Activated naive CD4-positive, alpha-beta T cell treated with anti-CD3 and anti-CD28 coated beads, Interleukin-2, amount 10 ng/mL, durations not matched to agents 7 days and 5 days (primary cell): Measurements from ENCODE around the gene CATSPERD.
"Not testable (repeated sequence)": the region's sequence is repeated elsewhere in the genome, so short reads cannot be mapped to it uniquely, and the experiment has no call there.

ENCODE experiments used
- CTCF ChIA-PET: fragments of 350-600 bp; sonication (Branson Sonifier 250); formaldehyde crosslinking; loops from one replicate; lab custom pipeline; 2021; ENCODE audit warnings: antibody characterized with exemption; lab: Charles Lee
- DNase-seq: peaks from one replicate; pipeline ENCODE4 v3.0.0-alpha.2; 2020
- H3K27ac Mint-ChIP-seq: one replicate; pipeline ENCODE4 v1.8.0; 2021; ENCODE audit warnings: mild to moderate bottlenecking, moderate library complexity, mixed read lengths
- H3K27me3 Mint-ChIP-seq: one replicate; pipeline ENCODE4 v1.8.0; 2021; ENCODE audit warnings: mild to moderate bottlenecking, mixed read lengths
- H3K36me3 Mint-ChIP-seq: one replicate; pipeline ENCODE4 v1.8.0; 2021; ENCODE audit warnings: mixed read lengths
- H3K4me1 Mint-ChIP-seq: one replicate; pipeline ENCODE4 v1.8.0; 2021; ENCODE audit warnings: mixed read lengths
- H3K4me3 Mint-ChIP-seq: one replicate; pipeline ENCODE4 v1.8.0; 2021; ENCODE audit warnings: mild to moderate bottlenecking, moderate library complexity, mixed read lengths
- H3K9me3 Mint-ChIP-seq: one replicate; pipeline ENCODE4 v1.8.0; 2021; ENCODE audit warnings: mixed read lengths

CATSPERD gene

GRCh38 chr19:5718037-5718578 lies 2.3 kb upstream of the CATSPERD start:
- H3K36me3 Mint-ChIP-seq, result peaks cover 21% of the 10 kb centered on the region
- peak overlapping the region; percentile 93 for H3K4me3 Mint-ChIP-seq
- H3K27me3 Mint-ChIP-seq, result peaks cover 6% of the 10 kb centered on the region
- no peak for DNase-seq
- CTCF ChIA-PET, result interaction anchor here (1.0 to 3.0 kb wide), 4 partner anchors 23 to 31 kb away, joined by 3 to 11 read pairs (median 6); partner anchors contain the start of gene RPL36
- H3K9me3 Mint-ChIP-seq, result no peaks in the 10 kb centered on the region
- H3K27ac Mint-ChIP-seq, result peak overlapping the region; percentile 98
- peaks cover 37% of the 10 kb centered on the region for H3K4me1 Mint-ChIP-seq

- peak overlapping the region; percentile 98 for H3K27ac Mint-ChIP-seq
- CTCF ChIA-PET, result interaction anchor here (1.0 to 3.0 kb wide), 4 partner anchors 24 to 31 kb away, joined by 3 to 11 read pairs (median 6); partner anchors contain the start of gene RPL36
- DNase-seq, result peak; percentile 62
These were observed 1.7 kb upstream of the CATSPERD start for GRCh38 chr19:5718579-5719273.

GRCh38 chr19:5719274-5719960 lies 1.0 kb upstream of the CATSPERD start:
- peak overlapping the region; percentile 93 for H3K4me3 Mint-ChIP-seq
- H3K9me3 Mint-ChIP-seq, result no peaks in the 10 kb centered on the region
- CTCF ChIA-PET, result interaction anchor here (1.0 to 3.0 kb wide), 5 partner anchors 24 to 37 kb away, joined by 3 to 11 read pairs (median 4); partner anchors contain the start of gene RPL36
- DNase-seq, result peak; percentile 60
- H3K27me3 Mint-ChIP-seq, result peaks cover 6% of the 10 kb centered on the region
- peaks cover 13% of the 10 kb centered on the region for H3K36me3 Mint-ChIP-seq
- H3K27ac Mint-ChIP-seq, result peak overlapping the region; percentile 98
- H3K4me1 Mint-ChIP-seq, result peaks cover 37% of the 10 kb centered on the region

More at GRCh38 chr19:5718579-5719273, 1.7 kb upstream of the CATSPERD start:
- H3K4me1 Mint-ChIP-seq, result peaks cover 37% of the 10 kb centered on the region
- H3K9me3 Mint-ChIP-seq, result no peaks in the 10 kb centered on the region
- H3K36me3 Mint-ChIP-seq, result peaks cover 17% of the 10 kb centered on the region
- peak overlapping the region; percentile 93 for H3K4me3 Mint-ChIP-seq
- H3K27me3 Mint-ChIP-seq, result peaks cover 6% of the 10 kb centered on the region

GRCh38 chr19:5727453-5728050 lies 7.1 kb downstream of the CATSPERD start:
- Mint-ChIP-seq H3K4me1 (no peaks in the 10 kb centered on the region), H3K4me3 (no peak overlapping the region), H3K9me3 (no peaks in the 10 kb centered on the region), H3K27ac (no peak overlapping the region), H3K36me3 (no peaks in the 10 kb centered on the region), H3K27me3 (peaks cover 17% of the 10 kb centered on the region)
- no peak for DNase-seq
- CTCF ChIA-PET, result interaction anchor here (0.6 kb wide), 1 partner anchor 166 kb away, joined by 3 read pairs; no protein-coding TSS in a partner anchor

GRCh38 chr19:5733172-5733571 lies 12.7 kb downstream of the CATSPERD start:
- peaks cover 22% of the 10 kb centered on the region for H3K27me3 Mint-ChIP-seq
- DNase-seq, H3K4me1 Mint-ChIP-seq, CTCF ChIA-PET, H3K36me3 Mint-ChIP-seq, H3K4me3 Mint-ChIP-seq, H3K9me3 Mint-ChIP-seq, H3K27ac Mint-ChIP-seq: not testable (repeated sequence)

GRCh38 chr19:5738423-5738822 lies 18.0 kb downstream of the CATSPERD start:
- H3K27ac Mint-ChIP-seq, result no peak overlapping the region
- peaks cover 13% of the 10 kb centered on the region for H3K27me3 Mint-ChIP-seq
- H3K4me1 Mint-ChIP-seq, result no peaks in the 10 kb centered on the region
- H3K4me3 Mint-ChIP-seq, result no peak overlapping the region
- no peaks in the 10 kb centered on the region for H3K36me3 Mint-ChIP-seq
- DNase-seq, result no peak
- no peaks in the 10 kb centered on the region for H3K9me3 Mint-ChIP-seq
- CTCF ChIA-PET, result no interaction called here

- H3K27me3 Mint-ChIP-seq, result peaks cover 22% of the 10 kb centered on the region
- no peak overlapping the region for H3K27ac Mint-ChIP-seq
- H3K36me3 Mint-ChIP-seq, result no peaks in the 10 kb centered on the region
- H3K4me3 Mint-ChIP-seq, result no peak overlapping the region
- no peaks in the 10 kb centered on the region for H3K4me1 Mint-ChIP-seq
- DNase-seq, result no peak
- CTCF ChIA-PET, result no interaction called here
- no peaks in the 10 kb centered on the region for H3K9me3 Mint-ChIP-seq
These were observed 21.6 kb downstream of the CATSPERD start for GRCh38 chr19:5742051-5742450.

GRCh38 chr19:5743630-5744029 lies 23.2 kb downstream of the CATSPERD start:
- Mint-ChIP-seq H3K27me3 (peaks cover 28% of the 10 kb centered on the region), H3K4me1 (no peaks in the 10 kb centered on the region), H3K9me3 (no peaks in the 10 kb centered on the region), H3K4me3 (no peak overlapping the region), H3K27ac (no peak overlapping the region), H3K36me3 (no peaks in the 10 kb centered on the region)
- CTCF ChIA-PET, result no interaction called here
- no peak for DNase-seq

GRCh38 chr19:5744999-5745398 lies 24.6 kb downstream of the CATSPERD start:
- H3K36me3 Mint-ChIP-seq, H3K27ac Mint-ChIP-seq, H3K4me1 Mint-ChIP-seq, H3K9me3 Mint-ChIP-seq, H3K4me3 Mint-ChIP-seq, CTCF ChIA-PET, DNase-seq: not testable (repeated sequence)
- peaks cover 28% of the 10 kb centered on the region for H3K27me3 Mint-ChIP-seq

- H3K4me1 Mint-ChIP-seq, CTCF ChIA-PET, DNase-seq, H3K27ac Mint-ChIP-seq, H3K36me3 Mint-ChIP-seq, H3K4me3 Mint-ChIP-seq, H3K9me3 Mint-ChIP-seq: not testable (repeated sequence)
- peaks cover 25% of the 10 kb centered on the region for H3K27me3 Mint-ChIP-seq
These were observed 28.5 kb downstream of the CATSPERD start for GRCh38 chr19:5748920-5749319.

- no peak overlapping the region for H3K27ac Mint-ChIP-seq
- peaks cover 28% of the 10 kb centered on the region for H3K27me3 Mint-ChIP-seq
- CTCF ChIA-PET, result no interaction called here
- no peak for DNase-seq
- no peak overlapping the region for H3K4me3 Mint-ChIP-seq
- no peaks in the 10 kb centered on the region for H3K9me3 Mint-ChIP-seq
- no peaks in the 10 kb centered on the region for H3K36me3 Mint-ChIP-seq
- H3K4me1 Mint-ChIP-seq, result no peaks in the 10 kb centered on the region
These were observed 29.1 kb downstream of the CATSPERD start for GRCh38 chr19:5749505-5749904.

GRCh38 chr19:5751709-5752108 lies 31.3 kb downstream of the CATSPERD start:
- no peaks in the 10 kb centered on the region for H3K4me1 Mint-ChIP-seq
- peaks cover 18% of the 10 kb centered on the region for H3K27me3 Mint-ChIP-seq
- H3K27ac Mint-ChIP-seq, result no peak overlapping the region
- DNase-seq, result no peak
- no peak overlapping the region for H3K4me3 Mint-ChIP-seq
- no peaks in the 10 kb centered on the region for H3K9me3 Mint-ChIP-seq
- CTCF ChIA-PET, result no interaction called here
- H3K36me3 Mint-ChIP-seq, result no peaks in the 10 kb centered on the region

- DNase-seq, result no peak
- peaks cover 14% of the 10 kb centered on the region for H3K27me3 Mint-ChIP-seq
These were observed 33.3 kb downstream of the CATSPERD start for GRCh38 chr19:5753743-5754142.

GRCh38 chr19:5762608-5763217 lies 42.3 kb downstream of the CATSPERD start:
- Mint-ChIP-seq H3K27ac (no peak overlapping the region), H3K4me3 (no peak overlapping the region), H3K36me3 (no peaks in the 10 kb centered on the region), H3K9me3 (no peaks in the 10 kb centered on the region), H3K4me1 (no peaks in the 10 kb centered on the region), H3K27me3 (peaks cover 9% of the 10 kb centered on the region)
- no peak for DNase-seq
- CTCF ChIA-PET, result no interaction called here

More at GRCh38 chr19:5753743-5754142, 33.3 kb downstream of the CATSPERD start:
- CTCF ChIA-PET, result no interaction called here
- Mint-ChIP-seq H3K9me3 (no peaks in the 10 kb centered on the region), H3K27ac (no peak overlapping the region), H3K4me3 (no peak overlapping the region), H3K36me3 (no peaks in the 10 kb centered on the region), H3K4me1 (no peaks in the 10 kb centered on the region)
